ENCODE measurements around the gene ARL14EPL. TPM values are rescaled to one million over a fixed set of nuclear protein-coding genes. Genes with fewer than 3 reads are reported as not detected.

Gene ARL14EPL
- total RNA-seq, 6 donors from 2014 or later = not detected

DNA sequence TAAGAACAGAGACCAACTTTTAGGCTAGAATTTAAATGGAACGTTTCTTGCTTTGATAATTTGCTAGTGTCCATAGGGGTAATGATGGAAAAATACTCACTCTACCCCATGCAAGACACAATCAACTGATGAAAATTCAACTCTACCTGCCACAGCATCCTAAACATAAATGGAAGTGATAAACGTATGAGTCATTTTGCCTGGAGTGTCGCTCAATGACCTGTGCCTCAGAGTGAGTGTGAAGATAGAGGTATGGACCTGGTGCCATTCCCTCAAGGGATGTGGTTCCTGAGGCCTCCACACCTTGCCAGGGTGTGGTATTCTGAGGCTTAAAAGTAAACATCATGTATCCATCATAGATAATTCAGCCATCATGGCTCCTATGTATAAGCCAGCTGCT, 14.0 kb downstream of the ARL14EPL start:
- Histone ChIP-seq H3K4me1 (no peaks in the 10 kb centered on the region), H3K4me3 (no peak overlapping the region), H3K9me3 (no peaks in the 10 kb centered on the region), H3K27ac (no peak overlapping the region), H3K27me3 (no peaks in the 10 kb centered on the region), H3K36me3 (no peaks in the 10 kb centered on the region)
- DNase-seq = no peak
- 84 to 87% methylated on average over 3 of the region's 3 CpGs for WGBS, 2 donors
- ATAC-seq (ENCODE audit: low FRiP score in 2 of 2) = no peak
- no peak for TF ChIP-seq POLR2A (IDR thresholded peaks at IDR 0.05)
- TF ChIP-seq EP300 (IDR thresholded peaks at IDR 0.05) = no peak
- TF ChIP-seq CTCF (IDR thresholded peaks at IDR 0.05) = no peak
- TF ChIP-seq POLR2AphosphoS5 (IDR thresholded peaks at IDR 0.05) = no peak

- Histone ChIP-seq H3K9me3 (no peaks in the 10 kb centered on the region), H3K36me3 (no peaks in the 10 kb centered on the region), H3K4me1 (no peaks in the 10 kb centered on the region), H3K27me3 (no peaks in the 10 kb centered on the region), H3K27ac (no peak overlapping the region), H3K4me3 (no peak overlapping the region)
- DNase-seq (no peak), ATAC-seq (ENCODE audit: low FRiP score in 2 of 2) (no peak)
- TF ChIP-seq POLR2A (IDR thresholded peaks at IDR 0.05) (no peak), POLR2AphosphoS5 (IDR thresholded peaks at IDR 0.05) (no peak), EP300 (IDR thresholded peaks at IDR 0.05) (no peak), CTCF (IDR thresholded peaks at IDR 0.05) (no peak)
- WGBS, 2 donors = 78 to 97% methylated on average over 2 of the region's 2 CpGs
Measured at GRCh38 chr5:116046823-116047222, 14.6 kb downstream of the ARL14EPL start.

- Histone ChIP-seq H3K9me3 (no peaks in the 10 kb centered on the region), H3K4me1 (no peaks in the 10 kb centered on the region), H3K27ac (no peak overlapping the region), H3K36me3 (no peaks in the 10 kb centered on the region), H3K4me3 (no peak overlapping the region), H3K27me3 (no peaks in the 10 kb centered on the region)
- no peak for ATAC-seq (ENCODE audit: low FRiP score in 2 of 2)
- WGBS, 2 donors = 79 to 80% methylated on average over 13 of the region's 13 CpGs
- DNase-seq = peak in 1 of 2 donors; percentile 56
- no peak for TF ChIP-seq CTCF (IDR thresholded peaks at IDR 0.05)
- TF ChIP-seq EP300 (IDR thresholded peaks at IDR 0.05) = no peak
- no peak for TF ChIP-seq POLR2AphosphoS5 (IDR thresholded peaks at IDR 0.05)
- TF ChIP-seq POLR2A (IDR thresholded peaks at IDR 0.05) = no peak
Measured at GRCh38 chr5:116058346-116058936, 26.2 kb downstream of the ARL14EPL start.

- H3K4me1 ChIP-seq = no peaks in the 10 kb centered on the region
- H3K36me3 ChIP-seq = no peaks in the 10 kb centered on the region
- WGBS, 2 donors = 86% methylated on average over 2 of the region's 2 CpGs
- H3K9me3 ChIP-seq = no peaks in the 10 kb centered on the region
- TF ChIP-seq POLR2A (IDR thresholded peaks at IDR 0.05) (no peak), EP300 (IDR thresholded peaks at IDR 0.05) (no peak)
- DNase-seq (no peak), ATAC-seq (ENCODE audit: low FRiP score in 2 of 2) (no peak)
- H3K27me3 ChIP-seq = no peaks in the 10 kb centered on the region
- H3K27ac ChIP-seq = no peak overlapping the region
- no peak overlapping the region for H3K4me3 ChIP-seq
Measured at GRCh38 chr5:116062352-116062751, 30.1 kb downstream of the ARL14EPL start.

GRCh38 chr5:116063950-116064349, 31.7 kb downstream of the ARL14EPL start:
- no peak for TF ChIP-seq POLR2AphosphoS5 (IDR thresholded peaks at IDR 0.05)
- no peak for TF ChIP-seq EP300 (IDR thresholded peaks at IDR 0.05)
- TF ChIP-seq CTCF (IDR thresholded peaks at IDR 0.05) = no peak
- no peak for TF ChIP-seq POLR2A (IDR thresholded peaks at IDR 0.05)
- Histone ChIP-seq H3K27me3 (no peaks in the 10 kb centered on the region), H3K4me1 (no peaks in the 10 kb centered on the region), H3K36me3 (no peaks in the 10 kb centered on the region), H3K9me3 (no peaks in the 10 kb centered on the region), H3K27ac (no peak overlapping the region), H3K4me3 (no peak overlapping the region)
- no peak for ATAC-seq (ENCODE audit: low FRiP score in 2 of 2)
- no peak for DNase-seq
- WGBS, 2 donors = 88 to 89% methylated on average over 3 of the region's 3 CpGs

All from upper lobe of left lung (tissue), 6 donors.